ENCODE results near the gene PHLPP1. TPM values are rescaled to one million over a fixed set of nuclear protein-coding genes. Genes with fewer than 3 reads are reported as not detected.
"Not testable (repeated sequence)": the region's sequence is repeated elsewhere in the genome, so short reads cannot be mapped to it uniquely, and the experiment has no call there.

Gene PHLPP1
- total RNA-seq, 1 experiment from 2014 or later, result 14.1 TPM

DNA sequence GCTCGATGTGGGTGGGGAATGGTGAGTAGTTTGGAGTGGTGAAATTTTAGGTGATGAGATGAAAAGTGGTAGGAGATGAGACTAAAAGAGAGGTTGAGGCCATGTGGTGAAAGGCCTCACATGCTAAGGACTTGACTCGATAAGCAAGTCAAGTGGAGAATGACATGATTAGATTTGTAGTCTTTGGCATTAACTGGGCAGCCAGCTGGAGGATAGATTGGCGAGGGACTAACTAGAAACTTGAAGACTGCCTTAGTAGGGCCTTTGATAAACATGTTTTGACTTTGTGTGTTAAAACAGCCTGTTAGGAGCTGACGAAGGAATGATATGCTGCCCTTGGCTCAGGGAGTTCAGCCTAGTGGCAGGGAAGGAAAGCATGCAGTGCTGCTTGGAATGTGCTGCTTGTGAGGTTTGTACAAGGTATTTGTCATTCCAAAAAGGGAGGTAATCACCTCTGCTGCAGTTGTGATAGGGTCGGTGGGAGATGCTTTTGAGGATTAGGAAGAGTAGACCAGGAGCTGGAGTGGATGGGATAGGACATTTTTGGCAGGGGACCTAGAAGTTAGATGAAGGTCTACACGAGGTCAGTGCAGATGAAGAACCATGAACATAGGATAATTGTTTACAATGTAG is 22.0 kb downstream of the PHLPP1 start:
- BruUV-seq (replicated peaks), result no TSS peak
- TF ChIP-seq, protein P1, sequence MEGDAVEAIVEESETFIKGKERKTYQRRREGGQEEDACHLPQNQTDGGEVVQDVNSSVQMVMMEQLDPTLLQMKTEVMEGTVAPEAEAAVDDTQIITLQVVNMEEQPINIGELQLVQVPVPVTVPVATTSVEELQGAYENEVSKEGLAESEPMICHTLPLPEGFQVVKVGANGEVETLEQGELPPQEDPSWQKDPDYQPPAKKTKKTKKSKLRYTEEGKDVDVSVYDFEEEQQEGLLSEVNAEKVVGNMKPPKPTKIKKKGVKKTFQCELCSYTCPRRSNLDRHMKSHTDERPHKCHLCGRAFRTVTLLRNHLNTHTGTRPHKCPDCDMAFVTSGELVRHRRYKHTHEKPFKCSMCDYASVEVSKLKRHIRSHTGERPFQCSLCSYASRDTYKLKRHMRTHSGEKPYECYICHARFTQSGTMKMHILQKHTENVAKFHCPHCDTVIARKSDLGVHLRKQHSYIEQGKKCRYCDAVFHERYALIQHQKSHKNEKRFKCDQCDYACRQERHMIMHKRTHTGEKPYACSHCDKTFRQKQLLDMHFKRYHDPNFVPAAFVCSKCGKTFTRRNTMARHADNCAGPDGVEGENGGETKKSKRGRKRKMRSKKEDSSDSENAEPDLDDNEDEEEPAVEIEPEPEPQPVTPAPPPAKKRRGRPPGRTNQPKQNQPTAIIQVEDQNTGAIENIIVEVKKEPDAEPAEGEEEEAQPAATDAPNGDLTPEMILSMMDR (conservative IDR thresholded peaks at IDR 0.05; ENCODE audit: low read depth, low read length), result no peak
- no peak for TF ChIP-seq EZH2 (IDR thresholded peaks at IDR 0.05; ENCODE audit: low read length, unreplicated experiment)
- no peak for TF ChIP-seq EZH2phosphoT487 (IDR thresholded peaks at IDR 0.05; ENCODE audit: borderline replicate concordance, low read length)
- no peaks in the 10 kb centered on the region for H4K20me1 ChIP-seq (ENCODE audit: low read length)
- DNase-seq, result no peak
- H3K4me2 ChIP-seq (ENCODE audit: low read length), result no peak overlapping the region
- ATAC-seq, result no peak
- peaks cover 2% of the 10 kb centered on the region; the same call in 1 of the 2 replicates for H3K36me3 ChIP-seq (ENCODE audit: low read depth, low read length)
- POLR2A ChIA-PET (ENCODE audit: unreplicated experiment), result no interaction called here
- CTCF ChIA-PET, result no interaction called here
- H3F3A ChIP-seq (ENCODE audit: low read length, unreplicated experiment), result no peaks in the 10 kb centered on the region
- H3K4me3 ChIP-seq (ENCODE audit: low read length), result no peak overlapping the region
- no peak overlapping the region for H3K9ac ChIP-seq (ENCODE audit: low read length)
- intact Hi-C loops (cut with micrococcal nuclease), result no loop called here
- H3K27ac ChIP-seq (ENCODE audit: low read length), result no peak overlapping the region
- H3K27me3 ChIP-seq (ENCODE audit: low read length), result no peaks in the 10 kb centered on the region
- H3K4me1 ChIP-seq (ENCODE audit: insufficient read depth, low read length), result peaks cover 6% of the 10 kb centered on the region; the same call in 1 of the 2 replicates
- H3K79me2 ChIP-seq (ENCODE audit: low read length), result peaks cover 88% of the 10 kb centered on the region
- H2AFZ ChIP-seq (ENCODE audit: low read length), result no peak overlapping the region
- no peaks in the 10 kb centered on the region for H3K9me3 ChIP-seq (ENCODE audit: low read length)
- no peaks in the 10 kb centered on the region for H3K9me2 ChIP-seq (replicated peaks; ENCODE audit: low read length)

DNA sequence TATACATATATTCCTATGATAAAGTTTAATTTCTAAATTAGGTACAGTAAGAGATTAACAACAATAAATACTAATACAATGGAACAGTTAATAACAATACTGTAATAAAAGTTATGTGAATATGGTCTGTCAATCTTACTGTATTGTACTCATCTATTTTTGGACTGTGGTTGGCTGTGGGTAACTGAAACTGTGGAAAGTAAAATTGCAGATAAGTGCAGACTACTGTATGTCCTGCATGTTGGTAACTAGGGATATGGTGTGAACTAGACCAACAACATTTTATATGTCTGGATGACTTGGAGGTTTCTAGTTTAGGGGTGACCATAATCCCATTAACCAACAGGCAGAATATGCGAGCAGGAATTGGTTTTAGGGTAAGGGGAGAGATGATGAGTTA is 23.3 kb downstream of the PHLPP1 start:
- TF ChIP-seq, protein P1 (conservative IDR thresholded peaks at IDR 0.05; ENCODE audit: low read depth, low read length), result no peak
- TF ChIP-seq EZH2 (IDR thresholded peaks at IDR 0.05; ENCODE audit: low read length, unreplicated experiment) (no peak), EZH2phosphoT487 (IDR thresholded peaks at IDR 0.05; ENCODE audit: borderline replicate concordance, low read length) (no peak)
- ATAC-seq, result no peak
- Histone ChIP-seq H3K4me1 (ENCODE audit: insufficient read depth, low read length) (peaks cover 6% of the 10 kb centered on the region; the same call in 1 of the 2 replicates), H3K9me3 (ENCODE audit: low read length) (no peaks in the 10 kb centered on the region), H3K79me2 (ENCODE audit: low read length) (peaks cover 88% of the 10 kb centered on the region), H3K27me3 (ENCODE audit: low read length) (no peaks in the 10 kb centered on the region), H2AFZ (ENCODE audit: low read length) (no peak overlapping the region), H4K20me1 (ENCODE audit: low read length) (no peaks in the 10 kb centered on the region), H3K36me3 (ENCODE audit: low read depth, low read length) (no peaks in the 10 kb centered on the region), H3K4me2 (ENCODE audit: low read length) (no peak overlapping the region), H3K27ac (ENCODE audit: low read length) (no peak overlapping the region), H3F3A (ENCODE audit: low read length, unreplicated experiment) (no peaks in the 10 kb centered on the region), H3K9me2 (replicated peaks; ENCODE audit: low read length) (no peaks in the 10 kb centered on the region), H3K9ac (ENCODE audit: low read length) (no peak overlapping the region), H3K4me3 (ENCODE audit: low read length) (no peak overlapping the region)
- BruUV-seq (replicated peaks), result no TSS peak
- intact Hi-C loops (cut with micrococcal nuclease), result no loop called here
- POLR2A ChIA-PET (ENCODE audit: unreplicated experiment), result no interaction called here
- CTCF ChIA-PET, result no interaction called here
- no peak for DNase-seq

- Histone ChIP-seq H3K9me3 (ENCODE audit: low read length) (no peaks in the 10 kb centered on the region), H3K36me3 (ENCODE audit: low read depth, low read length) (no peaks in the 10 kb centered on the region), H3F3A (ENCODE audit: low read length, unreplicated experiment) (no peaks in the 10 kb centered on the region), H3K4me1 (ENCODE audit: insufficient read depth, low read length) (peaks cover 14% of the 10 kb centered on the region), H2AFZ (ENCODE audit: low read length) (no peak overlapping the region), H3K79me2 (ENCODE audit: low read length) (peaks cover 88% of the 10 kb centered on the region), H3K4me2 (ENCODE audit: low read length) (no peak overlapping the region), H4K20me1 (ENCODE audit: low read length) (peaks cover 9% of the 10 kb centered on the region; the same call in 1 of the 2 replicates), H3K9me2 (replicated peaks; ENCODE audit: low read length) (no peaks in the 10 kb centered on the region), H3K4me3 (ENCODE audit: low read length) (no peak overlapping the region), H3K27me3 (ENCODE audit: low read length) (no peaks in the 10 kb centered on the region), H3K27ac (ENCODE audit: low read length) (no peak overlapping the region), H3K9ac (ENCODE audit: low read length) (no peak overlapping the region)
- no TSS peak for BruUV-seq (replicated peaks)
- no peak for ATAC-seq
- TF ChIP-seq EZH2phosphoT487 (IDR thresholded peaks at IDR 0.05; ENCODE audit: borderline replicate concordance, low read length) (no peak), EZH2 (IDR thresholded peaks at IDR 0.05; ENCODE audit: low read length, unreplicated experiment) (no peak)
- TF ChIP-seq, protein P1 (conservative IDR thresholded peaks at IDR 0.05; ENCODE audit: low read depth, low read length), result no peak
- no peak for DNase-seq
- intact Hi-C loops (cut with micrococcal nuclease), result no loop called here
- ChIA-PET CTCF (no interaction called here), POLR2A (ENCODE audit: unreplicated experiment) (no interaction called here)
Measured at GRCh38 chr18:62739911-62740310, 24.6 kb downstream of the PHLPP1 start.

- H3K9ac ChIP-seq (ENCODE audit: low read length); POLR2A ChIA-PET (ENCODE audit: unreplicated experiment); DNase-seq; BruUV-seq (replicated peaks); H3K9me3 ChIP-seq (ENCODE audit: low read length); H2AFZ ChIP-seq (ENCODE audit: low read length); ATAC-seq; H3F3A ChIP-seq (ENCODE audit: low read length, unreplicated experiment); H3K4me3 ChIP-seq (ENCODE audit: low read length); H3K4me2 ChIP-seq (ENCODE audit: low read length); H3K36me3 ChIP-seq (ENCODE audit: low read depth, low read length); H3K27me3 ChIP-seq (ENCODE audit: low read length); H3K9me2 ChIP-seq (replicated peaks; ENCODE audit: low read length); intact Hi-C loops (cut with micrococcal nuclease); CTCF ChIA-PET: not testable (repeated sequence)
- H3K79me2 ChIP-seq (ENCODE audit: low read length), result peaks cover 88% of the 10 kb centered on the region
- peak overlapping the region; percentile 33; the same call in 1 of the 2 replicates for H3K27ac ChIP-seq (ENCODE audit: low read length)
- H4K20me1 ChIP-seq (ENCODE audit: low read length), result peaks cover 12% of the 10 kb centered on the region; the same call in 1 of the 2 replicates
- H3K4me1 ChIP-seq (ENCODE audit: insufficient read depth, low read length), result peaks cover 14% of the 10 kb centered on the region
Measured at GRCh38 chr18:62740650-62741049, 25.3 kb downstream of the PHLPP1 start.

Data from PC-3 (cell line).